HuH-7.5 (cell line): ENCODE results near the gene VAMP7.
"Not testable (repeated sequence)": the region's sequence is repeated elsewhere in the genome, so short reads cannot be mapped to it uniquely, and the experiment has no call there.

ENCODE experiments used
- DNase-seq: peaks from one replicate; pipeline ENCODE4 v3.0.0; 2011; ENCODE audit warnings: low spot score

The VAMP7 gene

GRCh38 chrX:155907661-155908060 is 26.5 kb downstream of the VAMP7 start:
- not testable (repeated sequence) for DNase-seq

GRCh38 chrX:155923200-155923599 is 42.1 kb downstream of the VAMP7 start:
- DNase-seq, result no peak

GRCh38 chrX:155930852-155931618 is 49.9 kb downstream of the VAMP7 start:
- DNase-seq, result not testable (repeated sequence)

- no peak for DNase-seq
Measured at GRCh38 chrX:155938132-155938531, 57.0 kb downstream of the VAMP7 start.

- no peak for DNase-seq
Measured at GRCh38 chrX:155949098-155949497, 68.0 kb downstream of the VAMP7 start.

- no peak for DNase-seq
Measured at GRCh38 chrX:155951237-155951789, 70.2 kb downstream of the VAMP7 start.

- no peak for DNase-seq
Measured at GRCh38 chrX:155953055-155953454, 71.9 kb downstream of the VAMP7 start.

GRCh38 chrX:155954793-155955192 is 73.6 kb downstream of the VAMP7 start:
- DNase-seq, result no peak

- DNase-seq, result no peak
Measured at GRCh38 chrX:155956099-155956498, 75.0 kb downstream of the VAMP7 start.

GRCh38 chrX:155956649-155957048 is 75.5 kb downstream of the VAMP7 start:
- no peak for DNase-seq

- no peak for DNase-seq
Measured at GRCh38 chrX:155957843-155958242, 76.7 kb downstream of the VAMP7 start.

GRCh38 chrX:155959018-155959587 is 78.0 kb downstream of the VAMP7 start:
- no peak for DNase-seq

GRCh38 chrX:155962906-155963305 is 81.8 kb downstream of the VAMP7 start:
- no peak for DNase-seq

GRCh38 chrX:155966876-155967275 is 85.7 kb downstream of the VAMP7 start:
- DNase-seq, result peak; percentile 9

- no peak for DNase-seq
Measured at GRCh38 chrX:155967653-155968325, 86.6 kb downstream of the VAMP7 start.

GRCh38 chrX:155968326-155968661 is 87.1 kb downstream of the VAMP7 start:
- no peak for DNase-seq

GRCh38 chrX:155968791-155969190 is 87.6 kb downstream of the VAMP7 start:
- no peak for DNase-seq

- not testable (repeated sequence) for DNase-seq
Measured at GRCh38 chrX:155971658-155972057, 90.5 kb downstream of the VAMP7 start.

- not testable (repeated sequence) for DNase-seq
Measured at GRCh38 chrX:155972241-155972640, 91.1 kb downstream of the VAMP7 start.

GRCh38 chrX:155983326-155983725 is 102.2 kb downstream of the VAMP7 start:
- DNase-seq, result no peak

- DNase-seq, result no peak
Measured at GRCh38 chrX:155985208-155985607, 104.1 kb downstream of the VAMP7 start.

GRCh38 chrX:155986995-155987394 is 105.8 kb downstream of the VAMP7 start:
- not testable (repeated sequence) for DNase-seq

GRCh38 chrX:155988859-155989258 is 107.7 kb downstream of the VAMP7 start:
- no peak for DNase-seq
